ENCODE results near the gene VENTX. TPM values are rescaled to one million over a fixed set of nuclear protein-coding genes. Genes with fewer than 3 reads are reported as not detected.

The VENTX gene
- total and polyA plus RNA-seq, 2 of the 4 experiments (the other 2 are of a cell fraction): not detected

GRCh38 chr10:133278577-133279265 is 41.1 kb downstream of the VENTX start:
- peaks cover 0 to 3% of the 10 kb centered on the region in 2 experiments; a peak in 1 of 4 replicates for H3K79me1 ChIP-seq (ENCODE audit: low read depth in 1 of 2, low read length in 2 of 2)
- H3K4me3 ChIP-seq (ENCODE audit: insufficient read depth, low read depth, low read length): no peak overlapping the region
- H3K4me1 ChIP-seq (ENCODE audit: control insufficient read depth, insufficient read depth, low read length): peaks cover 10% of the 10 kb centered on the region
- ATAC-seq (ENCODE audit: low read depth) (peak; percentile 19), DNase-seq (peak; percentile 49)
- H3K23ac ChIP-seq (ENCODE audit: low read depth, low read length): no peak overlapping the region
- H4K20me1 ChIP-seq (ENCODE audit: insufficient read depth, low read length): peaks cover 7% of the 10 kb centered on the region; the same call in 1 of the 2 replicates
- peak overlapping the region; percentile 65 for H2AK9ac ChIP-seq (replicated peaks; ENCODE audit: low read depth, low read length, poor library complexity)
- dilution Hi-C loops (cut with HindIII; ENCODE audit: low sequenced_read_pairs, unreplicated experiment) (no loop called here), intact Hi-C loops (cut with micrococcal nuclease) (no loop called here), in situ Hi-C loops (cut with MboI; ENCODE audit: low sequenced_read_pairs) (no loop called here)
- no peak overlapping the region for H2BK15ac ChIP-seq (ENCODE audit: low read depth, low read length)
- peaks cover 9% of the 10 kb centered on the region for H3K27me3 ChIP-seq (ENCODE audit: control insufficient read depth, insufficient read depth, low read length)
- H3K4ac ChIP-seq (ENCODE audit: low read depth, low read length): peak overlapping the region; percentile 35; the same call in 1 of the 2 replicates
- no peak overlapping the region for H3K56ac ChIP-seq (ENCODE audit: extremely low read depth, insufficient read depth, low read length)
- H3K14ac ChIP-seq (replicated peaks; ENCODE audit: low read depth, low read length): no peak overlapping the region
- H2AFZ ChIP-seq (replicated peaks; ENCODE audit: low read length, poor library complexity): peak overlapping the region; percentile 75
- H3K9ac ChIP-seq (ENCODE audit: low read depth, low read length): no peak overlapping the region
- peak overlapping the region; percentile 20 for H2BK5ac ChIP-seq (ENCODE audit: low read depth, low read length, poor library complexity, severe bottlenecking)
- no TSS peak for BruUV-seq (replicated peaks)
- ChIA-PET CTCF (interaction anchor here (0.8 kb wide), 1 partner anchor 29 kb away, joined by 3 read pairs; no protein-coding TSS in a partner anchor), POLR2A (ENCODE audit: unreplicated experiment) (no interaction called here)
- H2BK120ac ChIP-seq (ENCODE audit: low read depth, low read length): peak overlapping the region; percentile 40
- H3K4me2 ChIP-seq (ENCODE audit: low read depth, low read length): no peak overlapping the region
- 88% methylated on average over 6 of the region's 19 CpGs; no CpG with 5 or more reads in 1 of the 2 experiments for WGBS, 2 experiments (ENCODE audit: extremely low coverage in 2 of 2, insufficient read length in 1 of 2)
- H3K9me1 ChIP-seq (ENCODE audit: insufficient read depth, low read length): 0 out of 2 replicates have a peak, but pooled peaks cover 4% of the 10 kb centered on the region
- no peaks in the 10 kb centered on the region for H3K9me3 ChIP-seq (ENCODE audit: control insufficient read depth, insufficient read depth, low read length)
- H3K36me3 ChIP-seq (ENCODE audit: control insufficient read depth, insufficient read depth, low read length): peaks cover 40% of the 10 kb centered on the region
- no peak overlapping the region for H3K18ac ChIP-seq (ENCODE audit: low read depth, low read length)
- H3K27ac ChIP-seq (ENCODE audit: insufficient read depth, low read length): no peak overlapping the region
- no peak overlapping the region for H4K91ac ChIP-seq (ENCODE audit: insufficient read depth, low read depth, low read length)
- no peak overlapping the region for H4K8ac ChIP-seq (ENCODE audit: low read depth in 2 of 2, low read length in 2 of 2)
- peak overlapping the region; percentile 28; the same call in 1 of the 2 replicates for H2AK5ac ChIP-seq (ENCODE audit: low read depth, low read length)
- no peak overlapping the region for H4K5ac ChIP-seq (ENCODE audit: low read depth, low read length)
- TF ChIP-seq NFE2L2 (IDR thresholded peaks at IDR 0.05; ENCODE audit: low read depth, low read length): no peak
- no peak for TF ChIP-seq ELK1 (IDR thresholded peaks at IDR 0.05; ENCODE audit: borderline replicate concordance, low read depth, low read length)
- no peak for TF ChIP-seq SMC3 (IDR thresholded peaks at IDR 0.05; ENCODE audit: low read depth, low read length)
- no peak for TF ChIP-seq MAFK (IDR thresholded peaks at IDR 0.05; ENCODE audit: low read depth, low read length)
- peak; percentile 57 for TF ChIP-seq CEBPB (IDR thresholded peaks at IDR 0.05; ENCODE audit: low read depth, low read length)
- H2BK20ac ChIP-seq (ENCODE audit: low read depth, low read length): no peak overlapping the region
